HUES6 (cell line): Measurements from ENCODE around the gene EZR.

Experiments
- H3K27ac ChIP-seq: 2 replicates; pipeline ENCODE4 v1.7.0; 2013; ENCODE audit warnings: low read depth, mild to moderate bottlenecking, low read length, inconsistent platforms
- H3K27me3 ChIP-seq: 2 replicates; pipeline ENCODE4 v1.6.1; 2013; ENCODE audit warnings: low read length; ENCODE audit not compliant: control insufficient read depth, insufficient read depth
- H3K36me3 ChIP-seq: 2 replicates; pipeline ENCODE4 v1.6.1; 2013; ENCODE audit warnings: low read length; ENCODE audit not compliant: control insufficient read depth, insufficient read depth
- H3K4me1 ChIP-seq: 2 replicates; pipeline ENCODE4 v1.6.1; 2013; ENCODE audit warnings: low read length; ENCODE audit not compliant: control insufficient read depth, insufficient read depth
- H3K4me3 ChIP-seq: 2 replicates; pipeline ENCODE4 v1.5.1; 2013; ENCODE audit warnings: low read depth, low read length
- H3K9ac ChIP-seq: one replicate; pipeline ENCODE4 v1.6.1; 2013; ENCODE audit warnings: mild to moderate bottlenecking, low read length
- H3K9me3 ChIP-seq: 2 replicates; pipeline ENCODE4 v1.6.1; 2013; ENCODE audit warnings: low read depth, low read length; ENCODE audit not compliant: control insufficient read depth, insufficient read depth

The EZR gene

DNA sequence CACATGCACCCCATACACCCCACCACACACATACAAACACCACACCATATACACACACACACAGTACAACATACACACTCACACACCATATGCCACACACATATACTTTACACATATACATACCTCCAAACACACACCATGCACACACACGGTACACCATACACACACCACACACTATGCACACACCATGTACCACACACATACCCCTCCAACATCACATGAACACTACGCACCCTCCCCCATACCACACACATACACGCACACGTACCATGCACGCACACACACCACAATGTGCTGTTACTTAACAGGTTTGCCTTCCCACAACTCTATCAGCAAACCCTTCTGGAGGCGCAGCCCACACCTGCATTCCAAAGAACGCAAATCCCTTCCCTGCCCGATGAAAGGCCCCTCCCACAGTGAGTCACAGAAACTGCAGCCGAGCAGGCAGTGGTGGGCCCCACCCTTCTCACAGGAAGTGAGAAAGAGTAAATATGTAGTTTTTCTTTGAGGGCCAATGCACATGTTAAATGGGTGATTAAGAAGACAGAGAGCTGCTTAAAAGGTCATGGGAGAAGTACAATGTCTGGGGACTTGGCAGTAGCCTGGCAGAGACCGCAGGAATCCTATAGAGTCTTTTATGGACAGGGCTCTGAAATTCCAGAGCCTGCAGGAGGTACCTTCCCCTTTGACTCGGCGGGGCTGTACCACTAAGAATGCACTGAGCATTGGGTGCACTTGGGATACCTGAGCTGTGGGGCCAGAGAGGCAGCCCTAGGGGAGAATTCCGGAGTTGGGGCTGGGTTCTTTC lies 34.1 kb upstream of the EZR start:
- Histone ChIP-seq H3K4me3 (peak overlapping the region; percentile 41), H3K9me3 (no peaks in the 10 kb centered on the region), H3K9ac (peak overlapping the region; percentile 83), H3K4me1 (peaks cover 52% of the 10 kb centered on the region), H3K27ac (peak overlapping the region; percentile 90), H3K36me3 (no peaks in the 10 kb centered on the region), H3K27me3 (no peaks in the 10 kb centered on the region)

DNA sequence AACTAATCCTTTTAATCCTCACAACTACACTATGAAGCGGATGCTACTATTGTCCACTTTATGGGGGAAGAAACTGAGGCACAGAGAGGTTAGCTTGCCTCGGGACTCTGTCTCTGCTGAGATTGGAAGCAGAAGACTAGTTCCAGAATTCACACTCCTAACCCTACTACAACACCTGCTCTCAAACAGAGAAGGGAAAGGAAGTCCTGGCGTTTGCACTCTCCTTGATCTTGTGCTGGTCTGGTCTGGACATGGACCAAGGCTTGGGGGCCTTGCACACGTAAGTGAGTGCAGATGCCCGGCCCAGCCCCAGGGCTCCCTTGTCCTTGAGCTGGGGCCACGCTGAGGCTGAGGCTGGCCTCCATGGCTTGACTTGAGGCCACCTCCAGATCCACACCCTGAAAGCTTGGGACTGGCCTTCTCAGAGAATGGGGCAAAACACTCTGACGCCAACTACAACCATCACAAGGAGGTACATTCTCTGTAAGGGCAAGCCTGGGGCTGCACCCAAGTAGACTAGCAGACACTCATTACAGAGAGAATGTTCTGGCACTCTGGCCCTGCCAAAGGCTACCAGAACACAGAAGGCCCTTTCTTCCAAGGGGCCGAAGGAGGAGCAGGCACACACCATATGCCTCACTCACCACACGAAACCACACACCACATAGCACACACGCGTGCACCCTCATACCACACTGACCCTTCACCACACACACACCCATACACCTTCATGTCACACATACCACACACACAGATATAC lies 33.3 kb upstream of the EZR start:
- H3K36me3 ChIP-seq: no peaks in the 10 kb centered on the region
- no peaks in the 10 kb centered on the region for H3K27me3 ChIP-seq
- no peaks in the 10 kb centered on the region for H3K9me3 ChIP-seq
- H3K4me3 ChIP-seq: peak overlapping the region; percentile 41
- H3K27ac ChIP-seq: peak overlapping the region; percentile 16
- H3K9ac ChIP-seq: peak overlapping the region; percentile 83
- H3K4me1 ChIP-seq: peaks cover 52% of the 10 kb centered on the region

DNA sequence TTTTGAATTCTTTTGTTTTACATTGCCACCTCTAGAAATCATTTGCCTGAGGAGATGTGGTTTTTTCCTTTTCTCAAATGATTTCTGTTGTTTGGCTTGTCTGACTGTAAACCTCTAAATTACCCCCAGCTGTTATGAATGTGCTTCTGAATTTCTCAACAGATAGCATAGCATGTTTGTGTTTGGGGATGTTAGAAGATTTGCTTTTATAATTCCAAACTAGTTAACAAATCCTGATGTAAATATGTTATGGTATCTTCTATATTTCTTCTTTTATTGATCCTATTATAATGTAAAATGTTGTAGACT lies 31.6 kb upstream of the EZR start:
- Histone ChIP-seq H3K27me3 (no peaks in the 10 kb centered on the region), H3K4me3 (no peak overlapping the region), H3K27ac (peak overlapping the region; percentile 68; the same call in 1 of the 2 replicates), H3K4me1 (peaks cover 45% of the 10 kb centered on the region), H3K9ac (peak overlapping the region; percentile 27), H3K9me3 (no peaks in the 10 kb centered on the region), H3K36me3 (no peaks in the 10 kb centered on the region)

DNA sequence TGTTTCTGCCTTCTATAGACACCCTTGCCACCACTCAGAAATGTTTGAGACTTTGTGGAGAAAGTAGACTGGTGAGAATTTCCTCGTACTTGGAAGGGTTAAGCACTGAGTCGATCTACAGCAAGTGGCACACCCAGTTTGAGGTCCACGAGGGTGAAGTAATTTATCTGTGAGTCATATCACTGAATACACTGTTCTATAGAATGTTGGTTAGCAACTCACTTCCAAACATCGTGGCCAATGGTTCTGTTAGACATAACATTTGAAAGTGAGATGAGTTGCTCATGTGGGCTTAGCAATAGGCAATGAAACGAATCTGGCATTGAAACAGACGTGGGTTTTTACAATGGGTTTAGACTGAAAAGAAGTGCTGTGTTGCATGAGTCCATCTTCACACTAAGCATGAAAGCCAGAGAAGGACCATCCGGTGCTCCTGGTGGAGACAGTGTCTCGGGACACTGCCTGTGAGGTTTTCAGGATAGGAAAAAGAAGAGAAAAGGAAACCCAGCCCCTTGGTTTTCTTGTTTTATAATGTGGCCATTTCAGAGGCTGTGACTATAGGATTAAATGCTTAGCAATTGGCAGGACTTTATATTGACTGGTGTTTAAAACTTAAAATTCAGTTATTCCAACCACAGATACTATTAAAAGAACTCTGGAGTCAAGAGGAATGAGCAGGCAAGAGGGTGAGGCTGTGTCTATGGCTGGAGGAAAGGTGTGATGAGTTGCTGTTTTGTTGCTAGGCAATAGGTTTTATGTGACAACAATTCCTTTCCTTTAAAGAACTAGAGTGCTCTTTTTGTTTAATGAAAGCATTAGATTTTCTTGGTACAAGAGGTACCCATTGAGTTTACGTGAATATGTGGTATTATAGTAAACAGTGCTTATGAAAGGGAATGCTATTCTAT lies 31.0 kb upstream of the EZR start:
- no peaks in the 10 kb centered on the region for H3K27me3 ChIP-seq
- H3K36me3 ChIP-seq: no peaks in the 10 kb centered on the region
- no peaks in the 10 kb centered on the region for H3K9me3 ChIP-seq
- H3K4me1 ChIP-seq: peaks cover 44% of the 10 kb centered on the region
- H3K9ac ChIP-seq: peak overlapping the region; percentile 27
- H3K4me3 ChIP-seq: no peak overlapping the region
- H3K27ac ChIP-seq: peak overlapping the region; percentile 68; the same call in 1 of the 2 replicates

DNA sequence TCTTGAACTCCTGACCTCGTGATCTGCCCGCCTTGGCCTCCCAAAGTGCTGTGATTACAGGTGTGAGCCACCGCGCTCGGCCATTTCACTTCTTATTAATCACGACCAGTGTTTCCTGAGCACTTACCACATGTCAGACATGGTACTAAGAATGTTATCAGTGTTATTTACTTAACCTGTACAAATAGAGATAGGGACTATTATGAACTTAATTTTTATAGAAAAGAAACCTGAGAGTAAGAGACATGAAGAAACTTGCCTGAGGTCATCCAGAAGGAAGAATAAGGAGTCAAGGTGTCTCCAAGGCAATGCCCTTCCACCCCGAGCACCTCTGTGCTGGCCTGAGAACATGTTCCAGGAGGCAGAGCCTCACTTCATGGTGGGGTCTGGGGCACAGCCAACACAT lies 29.3 kb upstream of the EZR start:
- Histone ChIP-seq H3K4me3 (no peak overlapping the region), H3K9me3 (no peaks in the 10 kb centered on the region), H3K9ac (no peak overlapping the region), H3K36me3 (no peaks in the 10 kb centered on the region), H3K27ac (no peak overlapping the region), H3K4me1 (peaks cover 30% of the 10 kb centered on the region), H3K27me3 (no peaks in the 10 kb centered on the region)

DNA sequence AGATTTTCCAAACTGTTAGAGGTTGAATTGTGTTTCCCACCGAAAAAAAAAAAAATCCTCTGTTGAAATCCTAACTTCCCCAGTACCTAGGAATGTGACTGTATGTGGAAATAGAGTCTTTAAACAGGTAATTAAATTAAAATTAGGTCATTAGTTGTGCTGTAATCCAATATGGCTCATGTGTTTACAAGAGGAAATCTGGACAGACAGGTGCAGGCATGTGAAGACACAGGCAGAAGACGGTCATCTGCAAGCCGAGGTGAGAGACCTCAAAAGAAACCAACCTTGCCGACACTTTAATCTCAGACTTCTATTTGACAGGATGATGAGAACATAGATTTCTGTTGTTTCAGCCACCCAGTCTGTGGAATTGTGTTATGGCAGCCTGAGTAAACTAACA lies 28.6 kb upstream of the EZR start:
- no peak overlapping the region for H3K9ac ChIP-seq
- H3K4me1 ChIP-seq: peaks cover 26% of the 10 kb centered on the region
- no peak overlapping the region for H3K4me3 ChIP-seq
- no peaks in the 10 kb centered on the region for H3K9me3 ChIP-seq
- H3K36me3 ChIP-seq: no peaks in the 10 kb centered on the region
- H3K27ac ChIP-seq: no peak overlapping the region
- no peaks in the 10 kb centered on the region for H3K27me3 ChIP-seq

DNA sequence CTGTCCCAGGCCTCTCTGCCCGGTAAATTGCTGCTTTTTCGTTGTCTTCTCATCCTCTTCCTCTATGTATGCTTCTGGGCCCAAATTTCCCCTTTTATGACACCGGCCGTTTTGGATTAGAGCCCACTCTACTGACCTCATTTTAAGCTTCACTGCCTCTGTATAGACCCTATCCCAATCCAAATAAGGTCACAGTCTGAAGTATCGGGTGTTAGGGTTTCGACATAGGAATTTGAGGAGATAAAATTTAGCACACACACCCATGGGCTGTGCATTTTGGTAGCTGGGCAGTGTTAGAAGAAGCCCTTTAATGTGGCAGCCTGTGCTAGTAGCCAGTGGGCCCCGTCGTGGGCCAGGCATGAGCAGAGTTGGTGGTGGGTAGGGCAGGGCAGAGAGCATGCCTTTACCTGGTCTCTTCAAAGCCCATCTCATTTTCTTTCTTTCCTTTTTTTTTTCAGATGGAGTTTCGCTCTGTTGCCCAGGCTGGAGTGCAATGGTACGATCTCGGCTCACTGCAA lies 27.9 kb upstream of the EZR start:
- Histone ChIP-seq H3K9me3 (no peaks in the 10 kb centered on the region), H3K4me3 (no peak overlapping the region), H3K4me1 (peaks cover 19% of the 10 kb centered on the region), H3K9ac (no peak overlapping the region), H3K27ac (no peak overlapping the region), H3K27me3 (no peaks in the 10 kb centered on the region), H3K36me3 (no peaks in the 10 kb centered on the region)

DNA sequence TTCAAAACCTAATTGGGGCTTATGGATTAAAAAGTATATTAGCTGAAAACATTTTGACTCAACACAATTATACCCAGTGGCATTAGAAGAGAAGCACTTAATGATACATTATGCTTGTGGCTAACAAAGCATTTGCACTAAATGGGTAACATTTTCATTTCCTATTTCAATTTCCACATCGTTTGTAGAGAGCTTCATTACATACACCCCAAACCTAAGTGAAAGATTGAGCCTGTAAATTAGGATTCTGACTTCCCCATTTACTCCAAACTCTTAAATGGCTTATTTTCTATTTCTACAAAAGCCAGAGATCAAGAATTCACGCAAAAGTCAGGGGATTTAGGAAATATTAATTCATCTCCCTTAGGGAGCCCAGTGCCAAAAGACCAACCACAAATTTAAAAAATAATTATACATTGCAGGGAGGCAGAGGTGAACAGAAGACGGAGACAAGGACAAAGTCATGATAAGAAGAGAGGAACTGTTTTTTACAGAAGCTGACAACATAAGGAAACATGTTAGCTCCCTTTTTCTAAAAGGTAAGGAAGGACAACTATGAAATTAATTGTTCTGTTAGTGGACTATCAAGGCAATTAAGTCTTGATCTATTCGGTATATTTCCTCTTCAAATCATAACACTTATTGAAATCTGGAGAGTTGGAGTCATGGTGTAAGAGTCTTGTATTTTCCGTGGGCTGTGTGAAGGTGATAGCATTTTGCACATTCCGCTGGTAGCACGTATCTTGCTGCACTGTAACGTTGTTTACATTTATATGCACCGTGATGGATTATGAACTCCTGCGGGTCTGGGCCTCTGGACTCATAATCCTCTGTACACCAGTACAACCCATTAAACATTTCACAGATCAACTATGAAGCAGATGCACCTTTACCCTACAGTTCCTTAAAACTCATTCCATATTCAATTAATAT lies 24.8 kb upstream of the EZR start:
- Histone ChIP-seq H3K4me1 (no peaks in the 10 kb centered on the region), H3K27me3 (no peaks in the 10 kb centered on the region), H3K27ac (no peak overlapping the region), H3K4me3 (no peak overlapping the region), H3K9me3 (peaks cover 2% of the 10 kb centered on the region; the same call in 1 of the 2 replicates), H3K9ac (no peak overlapping the region), H3K36me3 (no peaks in the 10 kb centered on the region)

DNA sequence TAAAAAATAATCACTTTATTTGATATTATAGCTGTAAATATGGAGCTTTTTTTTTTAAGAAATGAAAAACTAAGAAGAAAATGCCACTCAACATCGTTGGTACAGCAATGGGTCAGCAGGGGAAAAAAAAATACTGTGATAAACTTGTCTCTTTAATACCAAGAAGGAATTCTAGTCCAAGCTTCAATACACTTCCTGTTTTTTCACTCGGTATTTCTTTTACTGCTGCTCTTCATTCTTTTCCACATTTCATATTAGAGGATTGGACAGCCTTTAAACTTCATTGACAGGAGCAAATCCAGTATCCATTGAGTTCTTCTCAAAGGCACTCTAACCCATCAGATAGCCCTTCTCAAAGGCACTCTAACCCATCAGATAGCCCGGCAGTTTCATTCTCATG lies 22.2 kb upstream of the EZR start:
- Histone ChIP-seq H3K27ac (no peak overlapping the region), H3K9me3 (peaks cover 2% of the 10 kb centered on the region; the same call in 1 of the 2 replicates), H3K36me3 (no peaks in the 10 kb centered on the region), H3K27me3 (no peaks in the 10 kb centered on the region), H3K4me1 (peaks cover 8% of the 10 kb centered on the region; the same call in 1 of the 2 replicates), H3K9ac (no peak overlapping the region), H3K4me3 (no peak overlapping the region)

DNA sequence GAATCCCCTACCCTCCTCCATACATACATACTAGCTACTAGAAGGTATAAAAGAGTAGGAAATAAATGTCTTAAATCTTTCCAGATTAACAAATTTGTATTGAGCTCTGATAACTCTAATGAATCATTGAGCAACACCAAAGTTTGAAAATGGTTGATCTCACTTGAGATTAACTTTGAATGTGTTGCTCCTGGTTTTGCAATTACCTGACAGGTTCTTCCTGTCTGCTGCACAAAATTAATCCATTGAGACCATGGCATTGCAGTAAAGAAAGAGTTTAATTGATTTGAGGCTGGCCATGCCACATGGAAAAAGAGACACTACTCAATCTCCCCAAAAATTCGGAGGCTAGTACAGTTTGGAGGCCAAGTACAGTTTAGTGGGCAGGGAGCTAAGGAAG lies 21.3 kb upstream of the EZR start:
- Histone ChIP-seq H3K4me3 (no peak overlapping the region), H3K27me3 (no peaks in the 10 kb centered on the region), H3K27ac (no peak overlapping the region), H3K36me3 (no peaks in the 10 kb centered on the region), H3K4me1 (peaks cover 17% of the 10 kb centered on the region), H3K9ac (no peak overlapping the region), H3K9me3 (peaks cover 2% of the 10 kb centered on the region; the same call in 1 of the 2 replicates)
